Measurements from ENCODE around the gene MZB1. TPM values are rescaled to one million over a fixed set of nuclear protein-coding genes. Genes with fewer than 3 reads are reported as not detected.

The MZB1 gene
- total RNA-seq, 1 donor from 2014 or later = not detected

DNA sequence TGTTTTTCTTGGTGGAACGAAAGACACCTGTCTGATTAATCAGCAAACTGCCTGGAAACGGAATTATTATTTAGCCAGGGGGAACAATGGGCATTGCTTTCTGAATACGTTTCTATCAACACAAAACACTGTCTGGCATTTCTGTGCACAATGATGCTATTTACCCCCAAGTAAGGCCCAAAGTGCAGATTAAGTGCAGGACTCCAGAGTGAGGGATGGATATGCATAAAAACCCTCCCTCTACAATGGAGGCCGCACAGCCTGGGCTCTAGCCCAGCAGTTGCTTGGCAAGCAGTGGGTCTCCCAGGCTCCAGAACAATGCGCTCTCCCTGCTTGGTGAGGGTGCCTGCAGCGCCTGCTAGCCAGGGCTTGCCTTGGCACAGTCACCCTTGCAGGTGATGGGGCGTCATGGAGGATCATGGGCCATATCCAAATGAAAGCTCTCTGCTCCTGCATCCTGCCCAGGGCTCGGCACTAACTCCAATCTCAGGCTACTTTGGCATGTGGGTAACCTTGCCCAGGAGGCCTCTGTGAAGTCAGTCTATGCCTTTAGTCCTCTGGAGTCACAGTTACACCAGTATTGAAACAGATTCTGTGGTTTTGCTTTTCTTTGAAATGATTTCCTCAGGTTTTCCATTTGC is 25.6 kb upstream of the MZB1 start:
- DNase-seq = no peak
- Mint-ChIP-seq H3K4me3 (ENCODE audit: unreplicated experiment) (no peak overlapping the region), H3K9me3 (ENCODE audit: unreplicated experiment) (no peaks in the 10 kb centered on the region), H3K36me3 (ENCODE audit: unreplicated experiment) (peaks cover 5% of the 10 kb centered on the region), H3K4me1 (ENCODE audit: low read depth, unreplicated experiment) (no peaks in the 10 kb centered on the region), H3K27me3 (ENCODE audit: unreplicated experiment) (no peaks in the 10 kb centered on the region), H3K27ac (ENCODE audit: unreplicated experiment) (no peak overlapping the region)
- TF ChIP-seq, protein P1, sequence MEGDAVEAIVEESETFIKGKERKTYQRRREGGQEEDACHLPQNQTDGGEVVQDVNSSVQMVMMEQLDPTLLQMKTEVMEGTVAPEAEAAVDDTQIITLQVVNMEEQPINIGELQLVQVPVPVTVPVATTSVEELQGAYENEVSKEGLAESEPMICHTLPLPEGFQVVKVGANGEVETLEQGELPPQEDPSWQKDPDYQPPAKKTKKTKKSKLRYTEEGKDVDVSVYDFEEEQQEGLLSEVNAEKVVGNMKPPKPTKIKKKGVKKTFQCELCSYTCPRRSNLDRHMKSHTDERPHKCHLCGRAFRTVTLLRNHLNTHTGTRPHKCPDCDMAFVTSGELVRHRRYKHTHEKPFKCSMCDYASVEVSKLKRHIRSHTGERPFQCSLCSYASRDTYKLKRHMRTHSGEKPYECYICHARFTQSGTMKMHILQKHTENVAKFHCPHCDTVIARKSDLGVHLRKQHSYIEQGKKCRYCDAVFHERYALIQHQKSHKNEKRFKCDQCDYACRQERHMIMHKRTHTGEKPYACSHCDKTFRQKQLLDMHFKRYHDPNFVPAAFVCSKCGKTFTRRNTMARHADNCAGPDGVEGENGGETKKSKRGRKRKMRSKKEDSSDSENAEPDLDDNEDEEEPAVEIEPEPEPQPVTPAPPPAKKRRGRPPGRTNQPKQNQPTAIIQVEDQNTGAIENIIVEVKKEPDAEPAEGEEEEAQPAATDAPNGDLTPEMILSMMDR (IDR thresholded peaks at IDR 0.05; ENCODE audit: partially characterized antibody, unreplicated experiment) = no peak

DNA sequence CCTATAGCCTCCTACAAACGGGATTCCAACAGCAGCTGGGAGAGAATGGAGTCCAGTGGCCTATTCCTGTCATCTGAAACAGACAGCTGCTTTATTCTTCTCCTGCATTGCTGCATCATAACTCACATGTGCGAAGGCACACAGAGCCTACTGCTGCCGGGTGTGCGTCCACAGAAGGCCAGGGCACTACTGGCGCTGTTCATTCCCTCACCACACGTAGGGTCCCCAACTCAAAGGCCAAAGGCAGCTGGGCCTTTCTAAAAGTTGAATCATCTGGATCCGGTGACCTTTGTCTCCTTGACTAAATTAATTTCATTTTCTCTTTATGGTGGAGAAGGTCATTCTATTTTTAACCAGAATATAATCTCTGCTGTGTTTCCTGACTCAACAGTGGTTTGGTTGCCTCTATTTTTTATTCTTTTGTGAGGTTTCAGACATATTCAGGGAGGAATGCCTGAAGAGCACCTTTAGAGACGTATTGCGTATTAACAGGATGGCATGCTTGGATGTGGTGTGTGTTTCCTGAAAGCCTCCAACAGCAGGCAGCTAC is 24.9 kb upstream of the MZB1 start:
- Mint-ChIP-seq H3K27ac (ENCODE audit: unreplicated experiment) (no peak overlapping the region), H3K9me3 (ENCODE audit: unreplicated experiment) (no peaks in the 10 kb centered on the region), H3K4me3 (ENCODE audit: unreplicated experiment) (no peak overlapping the region), H3K36me3 (ENCODE audit: unreplicated experiment) (peaks cover 5% of the 10 kb centered on the region), H3K27me3 (ENCODE audit: unreplicated experiment) (no peaks in the 10 kb centered on the region), H3K4me1 (ENCODE audit: low read depth, unreplicated experiment) (no peaks in the 10 kb centered on the region)
- no peak for DNase-seq
- TF ChIP-seq, protein P1 (IDR thresholded peaks at IDR 0.05; ENCODE audit: partially characterized antibody, unreplicated experiment) = no peak

- H3K36me3 Mint-ChIP-seq (ENCODE audit: unreplicated experiment) = peaks cover 5% of the 10 kb centered on the region
- no peak overlapping the region for H3K4me3 Mint-ChIP-seq (ENCODE audit: unreplicated experiment)
These were observed 24.2 kb upstream of the MZB1 start for GRCh38 chr5:139413963-139414362.

GRCh38 chr5:139413153-139413552 is 23.4 kb upstream of the MZB1 start:
- H3K27me3 Mint-ChIP-seq (ENCODE audit: unreplicated experiment) = no peaks in the 10 kb centered on the region
- peaks cover 5% of the 10 kb centered on the region for H3K36me3 Mint-ChIP-seq (ENCODE audit: unreplicated experiment)
- no peak for DNase-seq
- TF ChIP-seq, protein P1 (IDR thresholded peaks at IDR 0.05; ENCODE audit: partially characterized antibody, unreplicated experiment) = no peak
- H3K4me3 Mint-ChIP-seq (ENCODE audit: unreplicated experiment) = no peak overlapping the region
- no peak overlapping the region for H3K27ac Mint-ChIP-seq (ENCODE audit: unreplicated experiment)
- H3K9me3 Mint-ChIP-seq (ENCODE audit: unreplicated experiment) = no peaks in the 10 kb centered on the region
- H3K4me1 Mint-ChIP-seq (ENCODE audit: low read depth, unreplicated experiment) = no peaks in the 10 kb centered on the region

More at GRCh38 chr5:139413963-139414362, 24.2 kb upstream of the MZB1 start:
- no peaks in the 10 kb centered on the region for H3K4me1 Mint-ChIP-seq (ENCODE audit: low read depth, unreplicated experiment)
- no peaks in the 10 kb centered on the region for H3K27me3 Mint-ChIP-seq (ENCODE audit: unreplicated experiment)
- TF ChIP-seq, protein P1 (IDR thresholded peaks at IDR 0.05; ENCODE audit: partially characterized antibody, unreplicated experiment) = no peak
- no peak for DNase-seq
- H3K9me3 Mint-ChIP-seq (ENCODE audit: unreplicated experiment) = no peaks in the 10 kb centered on the region
- no peak overlapping the region for H3K27ac Mint-ChIP-seq (ENCODE audit: unreplicated experiment)

Measured in glutamatergic neuron (in vitro differentiated cells).